IgD-negative memory B cell (primary cell): ENCODE measurements around the gene CCDC28A. TPM values are rescaled to one million over a fixed set of nuclear protein-coding genes. Genes with fewer than 3 reads are reported as not detected.

Source experiments
- H3K27ac Mint-ChIP-seq, 3 donors: one replicate each; pipeline ENCODE4 v1.8.0; 2020 to 2022; ENCODE audit warnings: mild to moderate bottlenecking in 3 of 3, mixed read lengths in 3 of 3, moderate library complexity in 1 of 3
- H3K27me3 Mint-ChIP-seq: one replicate; pipeline ENCODE4 v1.8.0; 2021; ENCODE audit warnings: mixed read lengths
- H3K36me3 Mint-ChIP-seq: one replicate; pipeline ENCODE4 v1.8.0; 2020; ENCODE audit warnings: mild to moderate bottlenecking, mixed read lengths
- H3K4me1 Mint-ChIP-seq, 3 donors: one replicate each; pipeline ENCODE4 v1.8.0; 2020 to 2022; ENCODE audit warnings: mixed read lengths in 3 of 3, mild to moderate bottlenecking in 1 of 3
- H3K4me3 Mint-ChIP-seq, 4 donors: one replicate each; pipeline ENCODE4 v1.8.0; 2020 to 2022; ENCODE audit warnings: mild to moderate bottlenecking in 4 of 4, mixed read lengths in 4 of 4, moderate library complexity in 3 of 4
- H3K9me3 Mint-ChIP-seq, 3 donors: one replicate each; pipeline ENCODE4 v1.8.0; 2020 to 2021; ENCODE audit warnings: mixed read lengths in 3 of 3, mild to moderate bottlenecking in 1 of 3
- polyA plus RNA-seq: library from polyadenylated mRNA; unstranded; fragments of 300-500 nt; fragmentation: Illumina TruSeq; gene quantifications from one replicate; pipeline ENCODE4 v1.2.3, GENCODE V29; 2021

The CCDC28A gene
- polyA plus RNA-seq, 1 donor from 2014 or later: 39.5 TPM

- peaks cover 2% of the 10 kb centered on the region for H3K36me3 Mint-ChIP-seq
- peak overlapping the region; percentile 92 to 100 (median 100) for H3K27ac Mint-ChIP-seq
- no peaks in the 10 kb centered on the region for H3K9me3 Mint-ChIP-seq
- H3K4me3 Mint-ChIP-seq: peak overlapping the region; percentile 91 to 100 (median 99)
- H3K4me1 Mint-ChIP-seq: peaks cover 11 to 20% (median 16%) of the 10 kb centered on the region in 3 donors
- H3K27me3 Mint-ChIP-seq: no peaks in the 10 kb centered on the region
Observed at GRCh38 chr6:138774370-138774769, 801 bp downstream of the CCDC28A start.

- no peak overlapping the region for H3K4me3 Mint-ChIP-seq
- H3K27me3 Mint-ChIP-seq: no peaks in the 10 kb centered on the region
- H3K36me3 Mint-ChIP-seq: peaks cover 2% of the 10 kb centered on the region
- peaks cover 11 to 20% (median 16%) of the 10 kb centered on the region in 3 donors for H3K4me1 Mint-ChIP-seq
- H3K27ac Mint-ChIP-seq: no peak overlapping the region
- no peaks in the 10 kb centered on the region for H3K9me3 Mint-ChIP-seq
Observed at GRCh38 chr6:138776659-138777058, 3.1 kb downstream of the CCDC28A start.

- H3K4me1 Mint-ChIP-seq: peaks cover 10 to 13% (median 12%) of the 10 kb centered on the region in 3 donors
- no peak overlapping the region for H3K27ac Mint-ChIP-seq
- H3K36me3 Mint-ChIP-seq: peaks cover 5% of the 10 kb centered on the region
- no peak overlapping the region for H3K4me3 Mint-ChIP-seq
- no peaks in the 10 kb centered on the region for H3K9me3 Mint-ChIP-seq
- H3K27me3 Mint-ChIP-seq: no peaks in the 10 kb centered on the region
Observed at GRCh38 chr6:138778331-138778730, 4.8 kb downstream of the CCDC28A start.

DNA sequence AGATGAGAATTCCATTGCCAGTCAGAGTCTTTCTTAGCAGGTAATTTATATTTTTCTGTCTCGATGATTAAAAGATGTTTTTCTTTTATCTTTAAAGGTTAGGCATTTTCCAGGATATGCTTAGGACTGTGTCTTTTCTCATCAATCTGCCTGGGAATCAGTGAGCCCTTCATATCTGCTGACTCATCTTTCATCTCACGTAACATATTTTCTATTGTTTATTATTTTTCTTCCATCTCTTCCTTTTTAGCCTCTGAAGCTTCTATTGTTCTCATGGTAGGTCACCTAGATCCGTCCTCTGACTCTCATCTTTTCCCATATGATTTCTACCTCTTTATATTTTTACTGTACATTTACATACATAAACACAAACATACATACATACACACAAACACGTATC, 8.7 kb downstream of the CCDC28A start:
- Mint-ChIP-seq H3K9me3 (no peaks in the 10 kb centered on the region), H3K4me1 (peaks cover 0 to 8% (median 2%) of the 10 kb centered on the region in 3 donors), H3K27ac (no peak overlapping the region), H3K36me3 (peaks cover 4% of the 10 kb centered on the region), H3K4me3 (no peak overlapping the region), H3K27me3 (no peaks in the 10 kb centered on the region)

DNA sequence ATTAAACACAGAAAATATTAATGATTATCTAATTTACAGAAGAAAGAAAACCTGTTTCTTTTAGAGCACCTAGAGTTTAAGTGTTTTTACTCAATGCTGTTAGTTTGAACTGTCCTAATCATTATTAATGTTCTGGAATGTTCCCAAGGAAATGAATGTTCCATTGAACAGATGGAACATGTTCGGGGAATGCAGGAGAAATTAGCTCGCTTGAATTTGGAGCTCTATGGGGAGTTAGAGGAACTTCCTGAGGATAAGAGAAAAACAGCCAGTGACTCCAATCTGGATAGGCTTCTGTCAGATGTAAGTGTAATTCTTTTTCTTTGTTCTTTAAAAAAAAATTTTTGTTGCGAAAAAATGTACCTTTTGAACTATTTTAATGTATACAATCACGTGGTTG, 11.5 kb downstream of the CCDC28A start:
- Mint-ChIP-seq H3K9me3 (no peaks in the 10 kb centered on the region), H3K4me3 (no peak overlapping the region), H3K4me1 (peaks cover 0 to 2% (median 2%) of the 10 kb centered on the region in 3 donors), H3K36me3 (peaks cover 6% of the 10 kb centered on the region), H3K27me3 (no peaks in the 10 kb centered on the region), H3K27ac (no peak overlapping the region)

DNA sequence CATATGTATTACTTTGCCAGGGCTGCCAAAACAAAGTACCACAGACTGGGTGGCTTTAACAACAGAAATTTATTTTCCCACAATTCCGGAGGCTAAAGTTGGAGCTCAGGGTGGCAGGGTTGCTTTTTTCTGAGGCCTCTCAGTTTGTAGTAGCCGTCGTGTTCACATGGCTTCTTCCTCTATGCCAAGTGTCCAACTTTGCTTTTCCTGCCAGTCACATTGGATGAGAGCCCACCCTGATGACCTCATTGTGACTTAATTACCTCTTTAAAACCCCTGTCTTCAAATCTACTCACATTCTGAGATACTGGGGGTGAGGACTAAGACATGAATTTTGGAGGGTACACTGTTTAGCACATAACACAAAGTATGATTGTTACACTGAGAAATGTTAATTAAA, 12.4 kb downstream of the CCDC28A start:
- Mint-ChIP-seq H3K36me3 (peaks cover 9% of the 10 kb centered on the region), H3K9me3 (no peaks in the 10 kb centered on the region), H3K27ac (no peak overlapping the region), H3K4me1 (peaks cover 0 to 2% (median 2%) of the 10 kb centered on the region in 3 donors), H3K4me3 (no peak overlapping the region), H3K27me3 (no peaks in the 10 kb centered on the region)

- no peak overlapping the region for H3K27ac Mint-ChIP-seq
- no peaks in the 10 kb centered on the region for H3K27me3 Mint-ChIP-seq
- H3K36me3 Mint-ChIP-seq: peaks cover 12% of the 10 kb centered on the region
- H3K4me3 Mint-ChIP-seq: no peak overlapping the region
- no peaks in the 10 kb centered on the region for H3K4me1 Mint-ChIP-seq
- no peaks in the 10 kb centered on the region for H3K9me3 Mint-ChIP-seq
Observed at GRCh38 chr6:138787138-138787537, 13.6 kb downstream of the CCDC28A start.

GRCh38 chr6:138795809-138796603, 22.4 kb downstream of the CCDC28A start, which contains the start of gene ECT2L:
ECT2L (plus strand) TSS chr6:138796087; CDS start chr6:138813275, 17,188 bp downstream.
- H3K4me3 Mint-ChIP-seq: no peak within 1 kb of the TSS
- peaks cover 6% of the 10 kb centered on the region for H3K27me3 Mint-ChIP-seq
- no peaks in the 10 kb centered on the region for H3K9me3 Mint-ChIP-seq
- no peaks in the 10 kb centered on the region for H3K4me1 Mint-ChIP-seq
- H3K36me3 Mint-ChIP-seq: peaks cover 6% of the 10 kb centered on the region
- H3K27ac Mint-ChIP-seq: no peak within 1 kb of the TSS

GRCh38 chr6:138796771-138797170, 23.2 kb downstream of the CCDC28A start:
- H3K9me3 Mint-ChIP-seq: no peaks in the 10 kb centered on the region
- H3K27me3 Mint-ChIP-seq: peaks cover 6% of the 10 kb centered on the region
- peaks cover 5% of the 10 kb centered on the region for H3K36me3 Mint-ChIP-seq
- no peaks in the 10 kb centered on the region for H3K4me1 Mint-ChIP-seq
- H3K27ac Mint-ChIP-seq: no peak overlapping the region
- no peak overlapping the region for H3K4me3 Mint-ChIP-seq

DNA sequence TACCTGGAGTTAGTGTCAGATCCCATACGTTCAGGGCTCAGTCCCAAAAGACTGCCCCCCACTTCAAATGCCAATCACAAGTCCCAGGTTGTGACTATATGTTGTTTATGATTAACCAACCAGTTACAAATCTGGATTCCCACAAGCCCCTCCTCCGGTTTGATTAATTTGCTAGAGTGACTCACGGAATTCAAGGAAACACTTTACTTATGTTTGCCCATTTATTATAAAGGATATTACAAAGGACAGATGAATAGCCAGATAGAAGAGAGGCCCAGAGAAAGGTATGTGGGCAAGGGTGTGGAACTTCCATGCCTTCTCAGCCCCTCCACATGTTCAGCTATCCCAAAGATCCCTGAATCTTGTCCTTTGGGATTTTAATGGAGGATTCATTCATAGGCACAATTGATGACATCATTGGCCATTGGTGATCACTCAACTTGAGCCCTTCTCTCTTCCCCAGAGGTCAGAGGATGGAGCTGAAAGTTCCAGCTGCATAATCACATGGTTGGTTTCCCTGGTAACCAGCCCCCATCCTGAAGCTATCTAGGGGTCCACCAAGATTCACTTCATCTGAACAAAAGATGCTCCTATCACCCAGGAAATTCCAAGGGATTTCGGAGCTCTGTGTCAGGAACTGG, 24.4 kb downstream of the CCDC28A start:
- Mint-ChIP-seq H3K27me3 (peaks cover 6% of the 10 kb centered on the region), H3K4me1 (no peaks in the 10 kb centered on the region), H3K36me3 (peaks cover 4% of the 10 kb centered on the region), H3K9me3 (no peaks in the 10 kb centered on the region), H3K4me3 (no peak overlapping the region), H3K27ac (no peak overlapping the region)

- Mint-ChIP-seq H3K36me3 (no peaks in the 10 kb centered on the region), H3K27me3 (peaks cover 3% of the 10 kb centered on the region), H3K27ac (no peak overlapping the region), H3K9me3 (no peaks in the 10 kb centered on the region), H3K4me1 (no peaks in the 10 kb centered on the region), H3K4me3 (no peak overlapping the region)
Observed at GRCh38 chr6:138800377-138801150, 27.0 kb downstream of the CCDC28A start.

- H3K4me1 Mint-ChIP-seq: peaks cover 0 to 9% (median 8%) of the 10 kb centered on the region in 3 donors
- H3K36me3 Mint-ChIP-seq: no peaks in the 10 kb centered on the region
- H3K9me3 Mint-ChIP-seq: no peaks in the 10 kb centered on the region
- H3K27me3 Mint-ChIP-seq: peaks cover 6% of the 10 kb centered on the region
- H3K27ac Mint-ChIP-seq: no peak overlapping the region
- H3K4me3 Mint-ChIP-seq: no peak overlapping the region
Observed at GRCh38 chr6:138803331-138803730, 29.8 kb downstream of the CCDC28A start.

DNA sequence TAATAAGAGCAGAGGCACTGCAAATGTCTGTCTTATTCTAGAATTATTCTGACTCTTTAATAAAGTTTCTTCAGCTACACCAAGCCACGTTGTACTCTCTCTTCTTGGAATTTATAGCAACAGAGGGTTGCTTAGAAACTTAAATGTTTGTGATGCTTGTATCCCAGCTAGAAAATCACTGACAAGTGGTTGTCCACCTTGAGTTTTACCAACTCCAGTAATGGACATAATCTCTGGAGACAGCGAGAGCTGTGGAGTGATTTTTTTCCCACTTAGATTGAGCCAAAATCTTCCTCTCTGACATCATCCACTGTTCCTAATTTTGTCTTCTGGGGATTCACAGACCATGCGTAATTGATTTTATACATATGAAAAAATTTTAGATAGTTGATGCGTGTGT, 30.3 kb downstream of the CCDC28A start:
- no peak overlapping the region for H3K27ac Mint-ChIP-seq
- H3K9me3 Mint-ChIP-seq: no peaks in the 10 kb centered on the region
- H3K4me1 Mint-ChIP-seq: peaks cover 0 to 9% (median 8%) of the 10 kb centered on the region in 3 donors
- H3K4me3 Mint-ChIP-seq: no peak overlapping the region
- peaks cover 6% of the 10 kb centered on the region for H3K27me3 Mint-ChIP-seq
- no peaks in the 10 kb centered on the region for H3K36me3 Mint-ChIP-seq

DNA sequence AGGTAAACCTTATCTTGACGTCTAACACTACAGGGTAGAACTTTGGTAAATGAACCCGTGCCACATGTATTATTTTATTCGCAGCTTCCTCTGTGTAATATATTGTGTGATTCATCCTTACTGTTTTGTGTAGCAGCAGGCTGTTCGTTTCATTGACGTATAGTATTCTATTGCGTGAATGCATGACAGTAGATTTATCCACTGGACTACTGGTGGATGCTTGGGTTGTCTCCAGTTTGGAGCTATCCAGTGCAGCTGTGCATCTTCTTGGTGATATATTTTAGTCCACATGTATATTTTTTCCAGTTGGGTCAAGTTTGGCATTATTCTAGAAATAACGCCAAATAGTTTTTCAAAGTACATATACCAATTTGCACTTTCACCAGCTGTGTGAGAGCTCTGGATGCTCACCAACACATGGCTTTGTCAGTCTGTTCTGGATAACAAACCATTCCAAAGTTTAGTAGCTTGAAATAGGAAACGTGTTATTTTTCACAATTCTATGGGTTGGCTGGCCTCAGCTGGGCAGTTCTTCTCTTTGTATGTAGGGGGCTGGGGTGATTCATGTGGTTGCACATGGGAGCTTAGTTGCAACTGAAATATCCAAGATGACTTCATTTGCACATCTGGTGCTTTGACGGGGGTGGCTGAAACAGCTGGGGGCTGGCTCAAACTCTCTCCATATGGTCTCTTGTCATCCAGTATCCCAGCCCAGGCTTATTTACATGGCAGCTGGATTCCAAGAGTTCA, 31.6 kb downstream of the CCDC28A start:
- Mint-ChIP-seq H3K36me3 (no peaks in the 10 kb centered on the region), H3K4me3 (no peak overlapping the region), H3K27ac (no peak overlapping the region), H3K4me1 (peaks cover 0 to 9% (median 8%) of the 10 kb centered on the region in 3 donors), H3K9me3 (no peaks in the 10 kb centered on the region), H3K27me3 (peaks cover 6% of the 10 kb centered on the region)
